IMR-90 (cell line): ENCODE measurements around the gene STIM1. TPM values are rescaled to one million over a fixed set of nuclear protein-coding genes. Genes with fewer than 3 reads are reported as not detected.

ENCODE experiments used
- ATAC-seq: fragments of 200-7000 bp; cut with Tn5 transposase; 2 replicates; pipeline ENCODE4 v1.9.1; 2020; ENCODE audit warnings: low read depth, mild to moderate bottlenecking, moderate library complexity
- BruUV-seq: library from RNA; stranded (reverse); fragments of 400-500 nt; replicated peaks from 2 replicates; lab custom pipeline; 2021; lab: Mats Ljungman, UMichigan
- CTCF ChIA-PET: fragments of 300-600 bp; formaldehyde crosslinking; extraction: SDS; loops from one replicate; lab custom pipeline; 2021; ENCODE audit warnings: antibody characterized with exemption; lab: Yijun Ruan, JAX
- POLR2A ChIA-PET: fragments of 300-600 bp; sonication (Branson Sonifier 250); formaldehyde crosslinking; loops from one replicate; lab custom pipeline; 2022; ENCODE audit warnings: antibody characterized with exemption; ENCODE audit not compliant: unreplicated experiment; lab: Charles Lee
- DNase-seq: peaks from one replicate; pipeline ENCODE4 v3.0.0; 2013
- H2AFZ ChIP-seq: replicated peaks from 2 replicates; pipeline ENCODE3; 2013; ENCODE audit warnings: low read length, mild to moderate bottlenecking; ENCODE audit not compliant: poor library complexity
- H2AK5ac ChIP-seq: 2 replicates; pipeline ENCODE4 v1.6.1; 2013; ENCODE audit warnings: low read depth, low read length, inconsistent platforms
- H2AK9ac ChIP-seq: replicated peaks from 2 replicates; pipeline ENCODE3; 2013; ENCODE audit warnings: mild to moderate bottlenecking, low read depth, low read length, moderate library complexity; ENCODE audit not compliant: poor library complexity
- H2BK120ac ChIP-seq: 2 replicates; pipeline ENCODE4 v1.6.1; 2013; ENCODE audit warnings: low read depth, low read length, inconsistent platforms
- H2BK15ac ChIP-seq: 3 replicates; pipeline ENCODE4 v1.6.1; 2013; ENCODE audit warnings: low read depth, low read length, inconsistent platforms
- H2BK20ac ChIP-seq: 2 replicates; pipeline ENCODE4 v1.6.1; 2013; ENCODE audit warnings: low read depth, mild to moderate bottlenecking, inconsistent platforms, low read length, moderate library complexity
- H2BK5ac ChIP-seq: 2 replicates; pipeline ENCODE4 v1.6.1; 2013; ENCODE audit warnings: mild to moderate bottlenecking, low read depth, low read length, inconsistent platforms; ENCODE audit not compliant: poor library complexity, severe bottlenecking
- H3K14ac ChIP-seq: replicated peaks from 2 replicates; pipeline ENCODE4 v1.6.1; 2013; ENCODE audit warnings: low read depth, low read length, inconsistent platforms
- H3K18ac ChIP-seq: 2 replicates; pipeline ENCODE4 v1.6.1; 2013; ENCODE audit warnings: low read depth, low read length, control low read depth
- H3K23ac ChIP-seq: 2 replicates; pipeline ENCODE4 v1.6.1; 2013; ENCODE audit warnings: low read depth, low read length, inconsistent platforms
- H3K27ac ChIP-seq: 2 replicates; pipeline ENCODE4 v1.5.1; 2013; ENCODE audit warnings: mild to moderate bottlenecking, control low read depth, low read length; ENCODE audit not compliant: insufficient read depth
- H3K27me3 ChIP-seq: 2 replicates; pipeline ENCODE4 v1.6.1; 2013; ENCODE audit warnings: low read length; ENCODE audit not compliant: control insufficient read depth, insufficient read depth
- H3K36me3 ChIP-seq: 2 replicates; pipeline ENCODE4 v1.6.1; 2013; ENCODE audit warnings: low read length, mixed read lengths; ENCODE audit not compliant: control insufficient read depth, insufficient read depth
- H3K4ac ChIP-seq: 2 replicates; pipeline ENCODE4 v1.6.1; 2013; ENCODE audit warnings: low read depth, low read length, inconsistent platforms
- H3K4me1 ChIP-seq: 2 replicates; pipeline ENCODE4 v1.6.1; 2013; ENCODE audit warnings: low read length, mixed read lengths; ENCODE audit not compliant: control insufficient read depth, insufficient read depth
- H3K4me2 ChIP-seq: 2 replicates; pipeline ENCODE4 v1.6.1; 2013; ENCODE audit warnings: low read depth, mild to moderate bottlenecking, control low read depth, low read length, moderate library complexity
- H3K4me3 ChIP-seq: 2 replicates; pipeline ENCODE4 v1.5.1; 2013; ENCODE audit warnings: low read depth, mild to moderate bottlenecking, control low read depth, low read length, moderate library complexity; ENCODE audit not compliant: insufficient read depth
- H3K56ac ChIP-seq: 2 replicates; pipeline ENCODE4 v1.6.1; 2013; ENCODE audit warnings: low read length, inconsistent platforms; ENCODE audit not compliant: insufficient read depth; ENCODE audit errors: extremely low read depth
- H3K79me1 ChIP-seq, 2 experiments: 2 replicates each; pipeline ENCODE4 v1.6.1; 2013; ENCODE audit warnings: low read length in 2 of 2, inconsistent platforms in 1 of 2, low read depth in 1 of 2
- H3K9ac ChIP-seq: 2 replicates; pipeline ENCODE4 v1.6.1; 2013; ENCODE audit warnings: low read depth, low read length, control low read depth
- H3K9me1 ChIP-seq: 2 replicates; pipeline ENCODE4 v1.6.1; 2013; ENCODE audit warnings: low read length, inconsistent platforms; ENCODE audit not compliant: insufficient read depth
- H3K9me3 ChIP-seq: 2 replicates; pipeline ENCODE4 v1.6.1; 2013; ENCODE audit warnings: low read length; ENCODE audit not compliant: control insufficient read depth, insufficient read depth
- H4K20me1 ChIP-seq: 2 replicates; pipeline ENCODE4 v1.6.1; 2013; ENCODE audit warnings: low read length, inconsistent platforms; ENCODE audit not compliant: insufficient read depth
- H4K5ac ChIP-seq: 2 replicates; pipeline ENCODE4 v1.6.1; 2013; ENCODE audit warnings: mild to moderate bottlenecking, low read depth, low read length, control low read depth
- H4K8ac ChIP-seq, 2 experiments: 2 replicates each; pipeline ENCODE4 v1.6.1; 2013; ENCODE audit warnings: low read depth in 2 of 2, low read length in 2 of 2, control low read depth in 1 of 2, inconsistent platforms in 1 of 2
- H4K91ac ChIP-seq: 2 replicates; pipeline ENCODE4 v1.6.1; 2013; ENCODE audit warnings: low read depth, low read length, inconsistent platforms; ENCODE audit not compliant: insufficient read depth
- BHLHE40 ChIP-seq: fragments of 150-350 bp; IDR thresholded peaks from 2 replicates; pipeline ENCODE4 v1.6.1; 2016; ENCODE audit warnings: mild to moderate bottlenecking, low read depth, low read length
- ELK1 ChIP-seq: fragments of 150-350 bp; IDR thresholded peaks from 2 replicates; pipeline ENCODE4 v1.6.1; 2016; ENCODE audit warnings: low read depth, mild to moderate bottlenecking, low read length, moderate library complexity, borderline replicate concordance
- MAFK ChIP-seq: IDR thresholded peaks from 2 replicates; pipeline ENCODE4 v1.6.1; 2012; ENCODE audit warnings: low read depth, low read length, improper control_type of control experiment
- MXI1 ChIP-seq: IDR thresholded peaks from 2 replicates; pipeline ENCODE4 v1.6.1; 2012; ENCODE audit warnings: low read depth, mild to moderate bottlenecking, low read length, moderate library complexity, borderline replicate concordance
- POLR2A ChIP-seq: IDR thresholded peaks from 2 replicates; pipeline ENCODE4 v1.6.1; 2012; ENCODE audit warnings: mild to moderate bottlenecking, low read depth, low read length
- RAD21 ChIP-seq: IDR thresholded peaks from 2 replicates; pipeline ENCODE4 v1.6.1; 2012; ENCODE audit warnings: low read length, improper control_type of control experiment
- RCOR1 ChIP-seq: IDR thresholded peaks from 2 replicates; pipeline ENCODE4 v1.6.1; 2012; ENCODE audit warnings: mild to moderate bottlenecking, low read length, improper control_type of control experiment; ENCODE audit not compliant: insufficient replicate concordance
- SMC3 ChIP-seq: fragments of 150-350 bp; IDR thresholded peaks from 2 replicates; pipeline ENCODE4 v1.6.1; 2016; ENCODE audit warnings: low read depth, mild to moderate bottlenecking, antibody characterized with exemption, low read length, moderate library complexity
- WGBS, 2 experiments: methylation state at CpG; one replicate each; pipeline versions ENCODE4 v1.1.5 to v1.1.7; 2013; ENCODE audit warnings: missing lambda C conversion rate in 2 of 2; ENCODE audit not compliant: insufficient read length in 1 of 2; ENCODE audit errors: extremely low coverage in 2 of 2; 5-methylcytosine and 5-hydroxymethylcytosine counted together
- dilution Hi-C: fragments of 300-500 bp; cut with HindIII; formaldehyde crosslinking; loops from one replicate; pipeline ENCODE4 v1.14.3; 2018; ENCODE audit warnings: low sequenced_read_pairs; ENCODE audit not compliant: unreplicated experiment
- in situ Hi-C: fragments of 300-500 bp; cut with MboI; formaldehyde crosslinking; loops from 3 replicates; pipeline ENCODE4 v1.14.3; 2019; ENCODE audit warnings: low sequenced_read_pairs, inconsistent platforms, mixed read lengths
- intact Hi-C: fragments of 100-400 bp; cut with micrococcal nuclease; formaldehyde crosslinking; loops from 2 replicates; pipeline ENCODE4 v1.10.0; 2022
- polyA plus RNA-seq, 3 experiments: library from polyadenylated mRNA; depleted of rRNA; stranded (reverse); fragments of >200 nt; gene quantifications; 2 replicates each; pipeline ENCODE4 v1.2.3, GENCODE V29; 2012; ENCODE audit warnings: low replicate concordance in 1 of 3
- total RNA-seq: library from RNA; depleted of rRNA; stranded (reverse); fragments of >200 nt; gene quantifications from 2 replicates; pipeline ENCODE4 v1.2.3, GENCODE V29; 2012

Gene STIM1
- total and polyA plus RNA-seq, 2 of the 4 experiments (the other 2 are of a cell fraction): 17.9 to 23.0 TPM

GRCh38 chr11:3950996-3951660, 95.7 kb downstream of the STIM1 start:
- no peak overlapping the region for H3K27ac ChIP-seq
- H4K8ac ChIP-seq: no peak overlapping the region
- no peak overlapping the region for H2AFZ ChIP-seq
- no peak overlapping the region for H3K14ac ChIP-seq
- H3K9ac ChIP-seq: no peak overlapping the region
- H3K4me2 ChIP-seq: no peak overlapping the region; the same call in 1 of the 2 replicates
- no peak overlapping the region for H2AK9ac ChIP-seq
- H2BK20ac ChIP-seq: no peak overlapping the region
- intact Hi-C loops: no loop called here
- BruUV-seq: no TSS peak
- POLR2A ChIA-PET: no interaction called here
- peaks cover 14% of the 10 kb centered on the region for H3K4me1 ChIP-seq
- H3K9me3 ChIP-seq: no peaks in the 10 kb centered on the region
- TF ChIP-seq MXI1: no peak
- no peak for TF ChIP-seq SMC3
- 0 out of 2 replicates have a peak, but pooled peaks have one; percentile 4 for TF ChIP-seq RAD21
- TF ChIP-seq POLR2A: no peak
- TF ChIP-seq ELK1: no peak
- TF ChIP-seq MAFK: no peak
- TF ChIP-seq BHLHE40: peak; percentile 80
- TF ChIP-seq RCOR1: no peak
- 0 out of 2 replicates have a peak overlapping the region, but pooled peaks have one; percentile 10 for H3K23ac ChIP-seq
- no peak overlapping the region for H2AK5ac ChIP-seq
- peaks cover 9 to 21% of the 10 kb centered on the region in 2 experiments; a peak in 3 of 4 replicates for H3K79me1 ChIP-seq
- DNase-seq (peak; percentile 81), ATAC-seq (peak; percentile 92)
- H3K9me1 ChIP-seq: peaks cover 8% of the 10 kb centered on the region; the same call in 1 of the 2 replicates
- 100% methylated on average over 2 of the region's 4 CpGs; no CpG with 5 or more reads in 1 of the 2 experiments for WGBS, 2 experiments
- no peak overlapping the region for H2BK15ac ChIP-seq
- no peak overlapping the region for H3K56ac ChIP-seq
- H3K27me3 ChIP-seq: no peaks in the 10 kb centered on the region
- CTCF ChIA-PET: no interaction called here
- H3K36me3 ChIP-seq: no peaks in the 10 kb centered on the region
- H3K4ac ChIP-seq: peak overlapping the region; percentile 11; the same call in 1 of the 2 replicates
- no peak overlapping the region for H2BK5ac ChIP-seq
- no peak overlapping the region for H3K18ac ChIP-seq
- no peak overlapping the region for H4K91ac ChIP-seq
- in situ Hi-C loops: no loop called here
- no peak overlapping the region for H3K4me3 ChIP-seq
- H2BK120ac ChIP-seq: no peak overlapping the region
- H4K20me1 ChIP-seq: no peaks in the 10 kb centered on the region
- no peak overlapping the region for H4K5ac ChIP-seq
- dilution Hi-C loops: no loop called here
